RWPE2 (cell line): ENCODE measurements around the gene PDHA1.

Experiments
- ATAC-seq: fragments of 200-7000 bp; cut with Tn5 transposase; 3 replicates; pipeline ENCODE4 v1.9.1; 2021; ENCODE audit warnings: low read depth
- DNase-seq: peaks from one replicate; pipeline ENCODE4 v3.0.0-alpha.2; 2020; ENCODE audit warnings: low spot score
- H3K27ac ChIP-seq: fragments of 450-650 bp; 2 replicates; pipeline ENCODE4 v1.5.1; 2017; ENCODE audit warnings: mild to moderate bottlenecking; ENCODE audit not compliant: poor library complexity, severe bottlenecking
- H3K27me3 ChIP-seq: fragments of 250-450 bp; sonication (Bioruptor Pico); 2 replicates; pipeline ENCODE4 v1.5.1; 2021; ENCODE audit warnings: mild to moderate bottlenecking, moderate library complexity; ENCODE audit not compliant: insufficient read depth, poor library complexity, severe bottlenecking
- H3K36me3 ChIP-seq: fragments of 250-450 bp; sonication (Bioruptor Pico); 2 replicates; pipeline ENCODE4 v1.5.1; 2020; ENCODE audit warnings: low read depth, mild to moderate bottlenecking, moderate library complexity
- H3K4me1 ChIP-seq: fragments of 250-450 bp; sonication (Bioruptor Pico); 2 replicates; pipeline ENCODE4 v1.5.1; 2021; ENCODE audit warnings: mild to moderate bottlenecking, moderate library complexity; ENCODE audit not compliant: insufficient read depth, poor library complexity, severe bottlenecking
- H3K4me3 ChIP-seq: fragments of 250-450 bp; sonication (Bioruptor Pico); 2 replicates; pipeline ENCODE4 v1.5.1; 2021; ENCODE audit warnings: mild to moderate bottlenecking, moderate library complexity; ENCODE audit not compliant: severe bottlenecking
- H3K9me3 ChIP-seq: fragments of 250-450 bp; sonication (Bioruptor Pico); 2 replicates; pipeline ENCODE4 v1.5.1; 2021; ENCODE audit warnings: mild to moderate bottlenecking, moderate library complexity; ENCODE audit not compliant: severe bottlenecking
- TF ChIP-seq, protein P1 (sequence below): fragments of 450-650 bp; IDR thresholded peaks from one replicate; pipeline ENCODE4 v1.5.1; 2017; ENCODE audit warnings: mild to moderate bottlenecking, moderate library complexity; ENCODE audit not compliant: poor library complexity, severe bottlenecking

Gene PDHA1

GRCh38 chrX:19332983-19333382, 10.7 kb upstream of the PDHA1 start:
- DNase-seq (no peak), ATAC-seq (no peak)
- no peaks in the 10 kb centered on the region for H3K9me3 ChIP-seq
- no peaks in the 10 kb centered on the region for H3K4me1 ChIP-seq
- TF ChIP-seq, protein P1, sequence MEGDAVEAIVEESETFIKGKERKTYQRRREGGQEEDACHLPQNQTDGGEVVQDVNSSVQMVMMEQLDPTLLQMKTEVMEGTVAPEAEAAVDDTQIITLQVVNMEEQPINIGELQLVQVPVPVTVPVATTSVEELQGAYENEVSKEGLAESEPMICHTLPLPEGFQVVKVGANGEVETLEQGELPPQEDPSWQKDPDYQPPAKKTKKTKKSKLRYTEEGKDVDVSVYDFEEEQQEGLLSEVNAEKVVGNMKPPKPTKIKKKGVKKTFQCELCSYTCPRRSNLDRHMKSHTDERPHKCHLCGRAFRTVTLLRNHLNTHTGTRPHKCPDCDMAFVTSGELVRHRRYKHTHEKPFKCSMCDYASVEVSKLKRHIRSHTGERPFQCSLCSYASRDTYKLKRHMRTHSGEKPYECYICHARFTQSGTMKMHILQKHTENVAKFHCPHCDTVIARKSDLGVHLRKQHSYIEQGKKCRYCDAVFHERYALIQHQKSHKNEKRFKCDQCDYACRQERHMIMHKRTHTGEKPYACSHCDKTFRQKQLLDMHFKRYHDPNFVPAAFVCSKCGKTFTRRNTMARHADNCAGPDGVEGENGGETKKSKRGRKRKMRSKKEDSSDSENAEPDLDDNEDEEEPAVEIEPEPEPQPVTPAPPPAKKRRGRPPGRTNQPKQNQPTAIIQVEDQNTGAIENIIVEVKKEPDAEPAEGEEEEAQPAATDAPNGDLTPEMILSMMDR, result no peak
- H3K36me3 ChIP-seq, result no peaks in the 10 kb centered on the region
- no peak overlapping the region for H3K27ac ChIP-seq
- no peaks in the 10 kb centered on the region for H3K27me3 ChIP-seq
- no peak overlapping the region for H3K4me3 ChIP-seq

GRCh38 chrX:19334945-19335626, 8.6 kb upstream of the PDHA1 start:
- ATAC-seq, result no peak
- H3K36me3 ChIP-seq, result no peaks in the 10 kb centered on the region
- no peak for DNase-seq
- TF ChIP-seq, protein P1, result no peak
- no peak overlapping the region for H3K4me3 ChIP-seq
- no peaks in the 10 kb centered on the region for H3K4me1 ChIP-seq
- no peaks in the 10 kb centered on the region for H3K27me3 ChIP-seq
- no peaks in the 10 kb centered on the region for H3K9me3 ChIP-seq
- no peak overlapping the region for H3K27ac ChIP-seq

DNA sequence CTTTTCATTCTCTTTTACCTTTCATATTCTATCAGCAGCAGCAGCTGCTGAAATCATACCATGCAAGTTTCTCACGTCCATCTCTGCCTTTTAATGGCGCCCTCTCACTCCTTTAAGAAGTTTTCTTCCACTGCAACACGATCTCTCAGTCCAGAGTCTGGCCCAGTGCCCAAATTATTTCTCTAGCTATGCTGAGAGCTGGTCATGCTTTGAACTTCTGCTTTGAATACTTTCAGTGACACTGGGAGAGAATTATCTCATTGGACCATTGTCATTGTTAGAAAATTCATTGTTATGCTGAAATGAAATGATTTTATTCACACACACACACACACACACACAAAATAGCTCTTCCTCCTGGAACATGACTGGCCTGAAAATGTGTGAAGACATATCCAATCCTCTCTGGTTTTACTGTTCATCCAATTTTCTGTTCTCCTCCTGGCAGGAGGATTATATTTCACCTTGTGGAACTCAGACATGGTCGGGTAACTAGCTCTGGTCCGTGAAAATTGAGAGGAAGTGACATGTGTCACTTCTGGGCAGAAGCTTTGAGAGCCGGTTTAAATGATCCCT, 1.3 kb upstream of the PDHA1 start:
- Histone ChIP-seq H3K27me3 (no peaks in the 10 kb centered on the region), H3K4me3 (no peak overlapping the region), H3K27ac (no peak overlapping the region), H3K36me3 (no peaks in the 10 kb centered on the region), H3K9me3 (no peaks in the 10 kb centered on the region), H3K4me1 (no peaks in the 10 kb centered on the region)
- TF ChIP-seq, protein P1, result no peak
- ATAC-seq (no peak), DNase-seq (no peak)

GRCh38 chrX:19343085-19343534, 617 bp upstream of the PDHA1 start:
- Histone ChIP-seq H3K4me1 (no peaks in the 10 kb centered on the region), H3K4me3 (peak overlapping the region; percentile 89), H3K27ac (no peak overlapping the region), H3K36me3 (no peaks in the 10 kb centered on the region), H3K9me3 (no peaks in the 10 kb centered on the region), H3K27me3 (no peaks in the 10 kb centered on the region)
- ATAC-seq (no peak), DNase-seq (no peak)
- TF ChIP-seq, protein P1, result no peak

GRCh38 chrX:19344661-19345060, 934 bp downstream of the PDHA1 start:
- H3K36me3 ChIP-seq, result peaks cover 5% of the 10 kb centered on the region
- TF ChIP-seq, protein P1, result no peak
- H3K27ac ChIP-seq, result no peak overlapping the region
- DNase-seq, result no peak
- H3K27me3 ChIP-seq, result no peaks in the 10 kb centered on the region
- ATAC-seq, result no peak
- H3K9me3 ChIP-seq, result no peaks in the 10 kb centered on the region
- H3K4me1 ChIP-seq, result no peaks in the 10 kb centered on the region
- H3K4me3 ChIP-seq, result peak overlapping the region; percentile 89
